Breast epithelium (tissue), 3 donors: ENCODE data around the gene MBP.

ENCODE experiments used
- POLR2A ChIP-seq: fragments of 450-650 bp; IDR thresholded peaks from one replicate; pipeline ENCODE4 v1.6.1; 2016; ENCODE audit warnings: antibody characterized with exemption, mild to moderate bottlenecking, moderate library complexity
- POLR2AphosphoS5 ChIP-seq, 3 donors: sonication (generic); formaldehyde crosslinking; IDR thresholded peaks; one replicate each; pipeline ENCODE4 v1.6.1; 2017; ENCODE audit warnings: antibody characterized with exemption in 3 of 3
- TF ChIP-seq, protein P1 (sequence below), 3 donors: fragments of 450-650 bp; IDR thresholded peaks; one replicate each; pipeline ENCODE4 v1.5.1; 2016 to 2017; ENCODE audit warnings: antibody characterized with exemption in 3 of 3, mild to moderate bottlenecking in 3 of 3, moderate library complexity in 3 of 3

DNA sequence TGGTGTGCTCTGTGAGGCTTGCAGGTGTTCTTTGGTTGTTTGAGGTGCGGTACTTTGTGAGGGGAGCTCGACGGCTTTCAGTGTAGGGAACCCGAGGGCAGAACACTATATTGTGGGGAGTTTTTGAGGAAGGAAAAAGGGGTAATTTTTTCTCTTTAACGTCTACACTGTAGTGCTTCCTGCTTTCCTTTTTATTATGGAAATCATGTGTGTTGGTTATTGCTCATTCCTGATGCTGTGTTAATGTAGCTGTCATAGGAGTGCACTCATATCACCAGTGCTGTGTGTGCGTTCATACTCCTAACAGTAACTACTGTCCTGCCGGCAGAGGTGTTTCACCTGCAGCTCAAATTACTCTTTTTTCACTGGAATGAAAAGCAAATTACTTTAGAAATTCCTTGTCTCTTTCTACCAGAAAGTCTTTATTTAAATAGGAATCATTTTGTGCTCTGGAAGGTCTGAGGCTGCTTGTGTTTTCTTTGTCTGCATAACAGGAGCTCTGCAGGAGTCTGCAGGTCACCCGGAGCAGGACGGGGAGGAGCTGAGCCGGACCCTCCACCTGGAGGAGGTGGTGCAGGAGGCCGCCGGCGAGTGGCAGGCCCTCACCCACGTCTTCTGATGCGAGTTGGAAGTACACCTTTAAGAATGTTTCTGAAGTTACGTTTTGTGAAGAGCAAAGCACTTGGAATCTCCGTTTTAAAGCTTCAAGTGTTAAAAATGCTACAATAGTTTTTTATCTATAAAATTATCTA lies 164.7 kb downstream of the MBP start:
- TF ChIP-seq, protein P1, sequence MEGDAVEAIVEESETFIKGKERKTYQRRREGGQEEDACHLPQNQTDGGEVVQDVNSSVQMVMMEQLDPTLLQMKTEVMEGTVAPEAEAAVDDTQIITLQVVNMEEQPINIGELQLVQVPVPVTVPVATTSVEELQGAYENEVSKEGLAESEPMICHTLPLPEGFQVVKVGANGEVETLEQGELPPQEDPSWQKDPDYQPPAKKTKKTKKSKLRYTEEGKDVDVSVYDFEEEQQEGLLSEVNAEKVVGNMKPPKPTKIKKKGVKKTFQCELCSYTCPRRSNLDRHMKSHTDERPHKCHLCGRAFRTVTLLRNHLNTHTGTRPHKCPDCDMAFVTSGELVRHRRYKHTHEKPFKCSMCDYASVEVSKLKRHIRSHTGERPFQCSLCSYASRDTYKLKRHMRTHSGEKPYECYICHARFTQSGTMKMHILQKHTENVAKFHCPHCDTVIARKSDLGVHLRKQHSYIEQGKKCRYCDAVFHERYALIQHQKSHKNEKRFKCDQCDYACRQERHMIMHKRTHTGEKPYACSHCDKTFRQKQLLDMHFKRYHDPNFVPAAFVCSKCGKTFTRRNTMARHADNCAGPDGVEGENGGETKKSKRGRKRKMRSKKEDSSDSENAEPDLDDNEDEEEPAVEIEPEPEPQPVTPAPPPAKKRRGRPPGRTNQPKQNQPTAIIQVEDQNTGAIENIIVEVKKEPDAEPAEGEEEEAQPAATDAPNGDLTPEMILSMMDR (IDR thresholded peaks at IDR 0.05) = no peak
- TF ChIP-seq POLR2A (no peak), POLR2AphosphoS5 (IDR thresholded peaks at IDR 0.05) (no peak)
